NCI-H2107 treated with DMSO at 0.1 percent for 48 hours (cell line): ENCODE data around the gene FMO5.

Experiments used
- DNase-seq: peaks from one replicate; lab custom pipeline; 2025; ENCODE audit not compliant: unreplicated experiment; lab: John Stamatoyannopoulos, UW

FMO5 gene, protein sequence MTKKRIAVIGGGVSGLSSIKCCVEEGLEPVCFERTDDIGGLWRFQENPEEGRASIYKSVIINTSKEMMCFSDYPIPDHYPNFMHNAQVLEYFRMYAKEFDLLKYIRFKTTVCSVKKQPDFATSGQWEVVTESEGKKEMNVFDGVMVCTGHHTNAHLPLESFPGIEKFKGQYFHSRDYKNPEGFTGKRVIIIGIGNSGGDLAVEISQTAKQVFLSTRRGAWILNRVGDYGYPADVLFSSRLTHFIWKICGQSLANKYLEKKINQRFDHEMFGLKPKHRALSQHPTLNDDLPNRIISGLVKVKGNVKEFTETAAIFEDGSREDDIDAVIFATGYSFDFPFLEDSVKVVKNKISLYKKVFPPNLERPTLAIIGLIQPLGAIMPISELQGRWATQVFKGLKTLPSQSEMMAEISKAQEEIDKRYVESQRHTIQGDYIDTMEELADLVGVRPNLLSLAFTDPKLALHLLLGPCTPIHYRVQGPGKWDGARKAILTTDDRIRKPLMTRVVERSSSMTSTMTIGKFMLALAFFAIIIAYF

DNA sequence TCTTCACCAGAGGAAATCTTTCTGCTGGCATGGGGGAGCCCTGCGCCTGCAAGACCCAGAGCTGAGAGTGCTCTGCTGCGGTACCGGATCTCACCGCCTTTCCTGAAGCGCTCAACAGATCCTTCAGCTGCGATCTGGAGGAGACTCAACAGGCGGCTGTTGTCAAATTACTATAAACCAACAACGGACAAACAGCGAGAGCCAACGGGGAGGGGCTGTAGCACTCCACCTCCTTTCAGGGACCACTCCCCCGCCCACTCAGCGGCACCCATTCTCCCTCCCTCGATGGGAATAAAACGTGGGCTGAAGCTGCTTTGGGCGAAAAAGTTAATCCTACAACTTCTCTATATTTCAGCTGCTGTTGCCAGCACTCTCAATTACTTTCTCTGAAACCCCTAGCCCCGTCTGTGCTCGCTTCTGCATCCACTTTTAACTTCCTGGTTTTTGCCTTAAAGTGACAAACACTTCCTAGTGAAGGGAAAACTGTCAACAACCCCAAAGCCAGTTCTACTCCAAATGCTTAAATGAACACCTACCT, at the start of gene FMO5:
TSS of gene FMO5 (minus strand) at position 147 of the 538 bp plus-strand sequence. CDS start 310 bp downstream, outside the sequence.
- DNase-seq, result peak; percentile 53

DNA sequence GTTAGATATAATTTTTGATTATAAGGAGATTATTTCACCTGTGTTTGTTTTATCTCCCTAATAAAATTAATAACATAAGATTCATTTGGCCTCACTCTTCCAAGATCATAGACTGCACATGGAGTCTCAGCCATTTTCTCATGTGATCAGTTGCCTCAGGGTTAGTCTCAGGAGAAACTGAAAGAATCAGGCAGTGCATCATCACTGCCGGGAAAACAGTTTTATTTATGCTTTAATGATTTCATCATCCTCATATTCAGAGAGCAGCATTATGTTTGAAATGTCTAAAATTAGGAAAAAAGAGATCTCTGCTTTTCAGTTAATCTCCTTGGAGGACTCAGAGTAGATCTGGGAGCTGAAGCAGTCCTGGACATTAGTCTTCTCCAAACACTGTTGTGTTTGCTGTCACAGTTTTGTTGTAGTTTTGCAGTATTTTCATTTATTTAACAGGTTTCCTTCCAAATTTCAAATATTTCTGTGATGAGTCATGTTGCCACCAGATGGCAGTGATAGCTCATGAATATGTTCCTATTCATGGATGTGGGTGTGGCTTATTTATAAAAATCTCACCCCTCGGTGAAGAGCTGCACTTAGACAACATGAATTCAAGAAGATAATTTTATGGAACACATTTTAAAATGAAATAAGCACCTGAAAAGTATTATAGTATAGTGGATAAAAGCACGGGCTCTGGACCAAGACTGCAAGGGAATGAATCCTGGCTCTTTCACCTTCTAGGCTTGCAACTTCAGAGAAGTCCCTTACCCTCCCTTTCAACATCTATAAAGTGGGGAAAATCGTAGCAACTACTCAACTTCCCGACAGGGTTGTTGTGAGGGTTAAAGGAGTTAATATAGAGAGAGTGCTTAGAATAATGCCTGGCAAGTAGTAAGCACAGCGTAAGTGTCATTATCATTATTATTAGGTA, 48.5 kb upstream of the FMO5 start:
- DNase-seq, result peak; percentile 25

DNA sequence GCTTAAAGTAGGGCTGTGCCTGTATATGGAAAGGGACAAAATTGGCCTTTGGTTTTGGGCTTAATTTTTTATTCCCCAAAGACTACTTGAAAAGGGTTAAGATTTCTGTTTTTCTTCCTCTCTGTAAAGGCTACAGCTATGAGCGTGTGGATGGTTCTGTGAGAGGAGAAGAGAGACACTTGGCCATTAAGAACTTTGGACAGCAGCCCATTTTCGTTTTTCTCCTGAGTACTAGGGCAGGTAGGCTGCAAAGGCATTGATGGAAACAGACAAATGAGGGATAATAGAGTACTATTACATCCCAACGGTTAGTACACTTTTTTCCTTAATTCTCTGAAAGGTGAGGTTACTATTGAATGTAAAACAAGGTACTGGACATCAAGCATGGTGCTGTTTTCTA, 46.9 kb upstream of the FMO5 start:
- DNase-seq, result no peak

DNA sequence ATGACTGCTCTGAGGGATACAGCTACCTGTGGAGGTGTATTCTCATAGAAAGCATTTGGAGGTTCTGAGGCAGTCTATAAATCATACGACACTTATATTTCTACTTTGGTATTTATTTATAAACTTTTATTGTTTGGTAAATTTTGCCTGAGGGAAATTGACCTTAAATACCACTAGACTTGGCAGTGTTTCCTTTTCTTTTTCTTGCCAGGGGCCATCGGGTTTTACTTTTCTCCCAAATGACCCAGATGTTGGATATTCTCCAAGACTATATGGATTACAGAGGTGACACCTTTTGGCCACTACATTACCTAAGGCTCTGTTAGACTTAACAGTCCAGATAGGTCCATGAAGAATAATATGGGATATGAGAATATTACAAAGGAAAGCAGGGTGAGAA, 45.6 kb upstream of the FMO5 start:
- DNase-seq, result no peak

DNA sequence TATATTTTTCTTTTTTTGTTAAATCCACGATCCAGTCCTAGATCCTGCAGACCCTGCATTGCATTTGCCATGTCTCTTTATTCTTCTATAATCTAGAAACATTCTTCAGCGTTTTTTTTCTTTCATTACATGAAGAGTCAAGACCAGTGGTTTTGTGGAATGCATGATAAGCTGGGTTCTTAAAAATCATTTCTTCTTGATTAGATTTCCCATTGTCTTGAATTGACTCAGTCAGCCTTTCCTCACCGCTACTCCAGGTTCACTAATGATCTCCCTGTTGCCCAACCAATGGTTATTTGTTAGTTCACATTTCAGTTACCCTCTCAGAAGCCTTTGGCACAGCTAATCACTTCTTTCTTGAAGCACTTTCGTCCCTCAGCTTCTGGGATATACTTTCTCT, 42.6 kb upstream of the FMO5 start:
- DNase-seq, result no peak

DNA sequence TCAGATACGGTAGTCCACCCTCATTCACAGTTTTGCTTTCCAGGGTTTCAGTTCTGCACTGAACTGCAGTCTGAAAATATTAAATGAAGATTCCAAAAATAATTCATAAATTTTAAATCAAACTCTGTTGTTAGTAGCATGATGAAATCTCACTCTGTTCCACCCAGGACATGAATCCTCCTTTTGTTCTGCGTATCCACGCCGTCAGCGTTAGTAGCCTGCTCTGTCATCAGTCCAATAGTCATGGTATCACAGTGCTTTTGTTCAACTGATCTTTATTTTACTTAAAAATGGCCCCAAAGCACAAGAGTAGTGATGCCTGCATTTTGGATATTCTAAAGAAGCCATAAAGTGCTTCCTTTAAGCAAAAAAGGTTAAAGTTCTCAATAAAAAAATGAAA, 41.2 kb upstream of the FMO5 start:
- DNase-seq, result no peak

DNA sequence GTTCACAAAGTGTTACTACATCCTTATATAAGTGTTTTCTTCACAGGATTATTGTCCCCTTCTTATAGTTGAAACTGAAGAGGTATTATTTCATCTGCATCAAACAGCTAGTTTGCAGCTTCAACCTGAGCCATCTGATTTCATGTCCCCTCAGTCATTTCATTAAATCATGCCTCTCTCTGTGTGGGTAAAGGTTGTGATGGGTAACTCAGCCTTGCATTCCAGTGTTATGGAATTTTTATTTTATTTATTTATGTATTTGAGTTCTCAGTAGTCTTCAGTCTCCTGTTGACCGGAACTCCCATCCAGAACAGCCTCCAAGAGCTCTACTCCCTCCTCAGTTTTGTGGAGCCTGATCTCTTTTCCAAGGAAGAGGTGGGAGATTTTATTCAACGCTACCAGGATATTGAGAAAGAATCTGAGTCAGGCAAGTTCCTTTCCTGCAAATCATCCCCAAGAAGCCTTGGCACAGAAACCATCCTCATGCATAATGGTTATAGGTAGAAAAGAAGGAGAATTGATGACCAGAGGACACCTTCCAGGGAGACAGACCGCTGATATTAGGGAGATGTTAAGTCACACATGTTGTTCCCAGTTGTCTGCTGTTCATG, 39.1 kb upstream of the FMO5 start:
- DNase-seq, result no peak

DNA sequence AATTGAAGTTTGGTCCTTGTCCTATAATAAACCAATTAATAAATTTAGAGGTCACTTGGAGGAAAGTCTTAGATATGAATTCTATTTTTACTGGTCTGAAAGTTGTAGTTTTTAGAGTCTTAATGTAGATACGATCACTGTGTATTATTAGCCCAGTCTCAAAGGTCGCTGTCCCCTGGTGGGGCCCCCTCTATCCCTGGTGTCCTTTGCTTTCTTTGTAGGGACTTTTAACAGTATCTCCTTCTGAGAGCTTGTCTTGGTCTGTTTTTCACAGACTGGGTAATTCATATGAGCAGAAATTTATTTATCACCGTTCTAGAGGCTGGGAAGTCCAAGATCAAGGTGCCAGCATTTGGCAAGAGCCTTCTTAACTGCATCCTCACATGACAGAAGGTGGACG, 35.8 kb upstream of the FMO5 start:
- DNase-seq, result no peak

DNA sequence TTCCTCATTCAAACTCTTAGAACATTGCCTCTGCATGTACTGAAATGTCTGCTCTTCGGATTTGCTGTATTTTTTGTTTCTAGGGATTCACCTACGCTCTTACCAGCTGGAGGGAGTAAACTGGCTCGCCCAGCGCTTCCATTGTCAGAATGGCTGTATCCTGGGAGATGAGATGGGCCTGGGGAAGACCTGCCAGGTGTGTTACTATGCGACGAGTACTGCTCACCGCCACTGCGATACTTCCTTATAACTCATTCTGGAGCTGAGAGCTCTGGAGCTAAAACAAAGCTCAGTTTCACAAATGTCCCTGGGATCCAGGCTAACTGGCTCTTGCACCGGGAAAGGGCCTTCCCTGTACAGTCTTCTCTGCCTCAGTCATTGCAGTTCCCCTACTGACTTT, 27.4 kb upstream of the FMO5 start:
- DNase-seq, result no peak

DNA sequence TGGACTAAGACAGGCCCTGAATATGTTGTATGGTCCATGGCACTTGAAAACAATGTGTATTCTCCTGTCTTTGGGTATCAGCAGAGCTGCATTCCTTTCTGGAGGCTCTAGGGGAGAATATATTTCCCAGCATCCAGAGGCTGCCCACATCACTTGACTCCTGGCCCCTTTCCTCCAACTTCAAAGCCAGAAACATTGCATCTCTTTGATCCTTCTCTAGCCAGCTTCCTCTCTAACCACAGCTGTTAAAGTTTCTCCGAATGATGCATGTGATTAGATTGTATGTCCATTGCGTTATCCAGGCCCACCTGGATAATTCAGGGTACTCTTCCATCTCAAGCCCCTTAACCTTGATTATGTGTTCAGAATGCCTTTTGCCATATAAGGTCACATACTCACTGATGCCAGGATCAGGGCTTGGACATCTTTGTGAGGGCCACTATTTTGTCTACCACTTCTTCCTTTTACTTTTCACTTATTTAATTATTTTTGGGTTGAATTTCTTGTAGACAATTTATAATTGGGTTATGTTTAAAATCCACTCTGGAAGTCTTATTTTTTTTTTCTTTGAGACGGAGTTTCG, 22.6 kb upstream of the FMO5 start:
- DNase-seq, result no peak

DNA sequence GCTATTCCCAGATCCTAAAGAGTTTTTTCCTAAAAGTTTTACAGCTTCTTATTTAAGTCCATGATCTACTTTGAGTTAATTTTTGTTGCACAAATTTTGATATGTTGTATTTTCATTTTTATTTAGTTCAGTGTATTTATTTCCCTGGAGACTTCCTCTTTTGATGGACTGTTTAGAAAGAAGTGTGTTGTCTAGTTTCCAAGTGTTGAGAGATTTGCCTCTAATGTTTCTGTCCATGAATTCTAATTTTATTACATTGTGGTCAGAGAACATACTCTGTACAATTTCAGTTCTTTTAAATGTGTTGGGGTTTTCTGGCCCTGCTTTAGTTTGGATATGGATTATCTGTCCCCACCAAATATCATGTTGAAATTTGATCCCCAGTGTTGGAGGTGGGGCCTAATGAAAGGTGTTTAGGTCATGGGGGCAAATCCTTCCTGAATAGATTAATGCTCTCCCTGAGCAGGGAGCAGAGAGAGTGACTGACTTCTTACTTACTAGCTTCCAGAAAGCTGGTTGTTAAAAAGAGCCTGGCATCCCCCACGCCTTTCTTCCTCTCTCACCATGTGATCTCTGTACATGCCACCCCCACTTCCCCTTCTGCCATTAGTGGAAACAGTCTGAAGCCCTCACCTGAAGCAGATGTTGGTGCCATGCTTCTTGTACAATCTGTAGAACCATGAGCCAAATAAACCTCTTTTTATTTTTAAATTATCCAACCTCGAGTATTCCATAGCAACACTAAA, 21.9 kb upstream of the FMO5 start:
- DNase-seq, result no peak

DNA sequence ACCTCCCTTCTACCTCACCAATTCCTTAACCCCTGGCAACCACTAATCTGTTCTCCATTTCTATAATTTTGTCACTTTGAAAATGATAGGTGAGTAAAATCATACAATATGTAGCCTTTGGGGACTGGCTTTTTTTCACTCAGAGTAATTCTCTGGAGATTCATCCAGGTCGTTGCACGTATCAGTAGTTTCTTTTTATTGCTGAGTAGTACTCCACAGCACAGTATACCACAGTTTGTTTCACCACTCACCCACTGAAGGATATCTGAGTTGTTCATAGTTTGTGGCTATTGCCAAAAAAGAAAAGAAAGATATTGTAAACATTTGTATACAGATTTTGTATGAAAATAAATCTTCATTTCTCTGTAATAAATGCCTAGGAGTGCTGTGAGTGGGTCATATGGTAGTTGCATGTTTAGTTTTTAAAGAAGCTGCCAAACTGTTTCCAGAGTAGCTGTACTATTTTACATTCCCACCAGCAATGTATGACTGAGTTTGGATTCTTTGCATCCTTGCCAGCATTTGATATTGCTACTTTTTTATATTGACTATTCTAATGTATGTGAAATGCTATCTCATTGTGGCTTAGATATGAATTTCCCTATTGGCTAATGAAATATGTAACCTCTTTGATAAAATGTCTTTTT, 21.0 kb upstream of the FMO5 start:
- no peak for DNase-seq

DNA sequence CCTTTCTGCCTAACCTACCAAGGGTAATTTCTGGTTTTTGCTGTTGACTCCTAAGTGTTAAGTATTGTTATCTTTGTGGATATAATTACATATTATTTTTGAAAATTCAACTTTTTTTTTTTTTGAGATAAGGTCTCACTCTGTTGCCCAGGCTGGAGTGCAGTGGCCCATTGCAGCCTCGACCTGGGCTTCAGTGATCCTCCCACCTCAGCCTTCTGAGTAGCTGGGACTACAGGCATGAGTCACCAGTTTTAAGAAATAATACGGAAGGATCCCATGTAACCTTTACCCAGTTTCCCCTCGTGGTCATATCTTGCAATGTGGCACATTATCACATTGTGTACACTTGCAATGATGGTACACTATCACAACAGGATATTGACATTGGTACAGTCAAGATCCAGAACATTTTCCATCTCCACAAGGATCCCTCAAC, 20.5 kb upstream of the FMO5 start:
- no peak for DNase-seq

DNA sequence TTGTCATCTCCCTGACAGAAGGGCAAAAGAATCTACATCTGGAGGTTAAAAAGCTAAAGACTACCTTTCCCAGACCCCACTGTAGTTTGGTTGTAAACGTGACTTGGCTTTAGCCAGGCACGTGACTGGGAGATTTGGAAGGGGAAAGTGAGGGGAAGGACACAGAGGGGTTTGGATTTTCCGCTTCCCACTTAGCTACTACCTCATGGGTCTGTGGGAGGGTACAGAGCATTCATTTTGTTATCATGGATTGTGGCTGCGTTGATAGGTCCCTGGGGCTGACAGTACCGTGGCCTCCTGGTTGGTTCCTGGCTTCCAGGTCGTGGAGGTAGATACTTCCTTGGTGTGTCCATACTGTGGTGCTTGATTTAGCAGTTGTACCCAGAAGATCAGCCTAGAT, 20.0 kb upstream of the FMO5 start:
- no peak for DNase-seq

DNA sequence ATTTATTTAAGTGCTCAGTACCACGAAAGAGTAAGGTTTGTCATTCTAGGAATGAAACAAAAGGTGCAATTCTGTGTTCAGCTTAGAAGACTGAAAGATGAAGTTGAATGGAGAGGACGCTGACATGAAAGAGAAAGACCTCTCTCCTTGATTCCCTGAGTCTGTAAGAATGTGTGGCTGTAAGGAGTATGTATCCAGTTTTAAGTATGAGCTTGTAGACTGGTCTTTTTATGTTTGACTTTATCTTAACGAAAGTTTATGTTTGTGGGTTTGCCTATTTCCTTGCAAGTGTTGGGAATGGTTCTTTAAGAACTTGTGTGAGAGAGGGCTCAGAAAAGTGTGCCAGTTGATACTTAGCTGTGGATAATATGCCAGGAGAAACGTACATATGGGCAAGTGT, 18.7 kb upstream of the FMO5 start:
- no peak for DNase-seq

DNA sequence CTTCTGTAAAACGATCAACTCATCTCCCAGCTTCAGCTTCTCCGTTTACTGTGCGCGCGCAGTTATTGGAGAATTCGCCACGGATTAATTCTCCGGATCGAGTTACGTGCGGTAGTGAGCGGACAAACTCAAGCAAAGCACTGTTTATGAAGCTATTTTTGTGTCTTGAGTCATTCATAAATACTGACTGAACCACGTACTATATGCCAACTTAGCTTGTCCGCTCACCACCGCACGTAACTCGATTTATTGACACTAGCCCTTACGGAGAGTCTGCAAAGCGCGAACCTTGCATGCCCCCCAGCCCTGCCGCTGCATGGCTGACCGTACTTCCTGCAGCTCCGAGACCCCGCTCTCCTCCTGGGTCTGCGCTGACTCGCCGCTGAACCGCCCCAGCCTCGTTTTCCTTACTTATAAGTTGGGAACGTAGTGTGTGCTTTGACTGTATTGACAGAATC, 18.1 kb upstream of the FMO5 start:
- peak; percentile 70 for DNase-seq

DNA sequence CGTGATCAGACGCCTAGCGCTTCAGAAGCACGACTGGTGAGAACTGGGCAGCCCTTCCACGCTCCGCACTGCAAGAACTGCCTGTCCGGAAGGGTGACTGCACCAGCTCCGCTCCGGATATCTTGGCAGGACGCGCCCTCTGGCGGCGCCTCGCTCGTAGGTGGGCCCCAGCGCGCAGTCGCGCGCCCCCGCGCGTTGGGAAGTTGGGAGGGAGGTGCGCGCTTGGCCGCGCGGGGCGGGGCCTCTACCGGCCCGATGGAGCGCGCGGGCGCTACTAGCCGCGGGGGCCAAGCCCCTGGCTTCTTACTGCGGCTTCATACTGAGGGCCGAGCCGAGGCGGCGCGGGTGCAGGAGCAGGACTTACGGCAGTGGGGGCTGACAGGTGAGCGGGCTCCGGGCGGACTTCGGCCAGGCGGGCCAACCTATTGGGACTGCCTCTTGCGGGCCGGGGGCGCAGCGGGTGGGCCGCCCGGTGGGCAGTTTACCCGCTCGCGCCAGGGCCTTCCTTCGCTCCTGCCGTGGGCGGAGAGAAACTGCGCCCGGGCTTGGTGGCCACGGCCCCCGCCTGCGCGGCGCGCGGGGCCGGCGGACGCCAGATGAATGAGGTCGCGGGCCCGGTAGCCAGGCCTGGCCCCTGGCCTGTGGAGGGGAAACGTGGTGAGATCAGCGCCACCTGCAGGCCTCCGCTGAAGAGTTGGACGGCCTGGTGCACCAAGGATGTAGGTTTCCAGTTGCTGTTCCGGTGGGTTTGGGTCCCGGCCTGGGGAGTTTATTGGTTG, 17.5 kb upstream of the FMO5 start, which contains the start of gene CHD1L:
TSS of gene CHD1L (plus strand) at position 236 of the 779 bp plus-strand sequence. CDS start at position 256, 20 bp downstream.
- DNase-seq, result peak; percentile 87

DNA sequence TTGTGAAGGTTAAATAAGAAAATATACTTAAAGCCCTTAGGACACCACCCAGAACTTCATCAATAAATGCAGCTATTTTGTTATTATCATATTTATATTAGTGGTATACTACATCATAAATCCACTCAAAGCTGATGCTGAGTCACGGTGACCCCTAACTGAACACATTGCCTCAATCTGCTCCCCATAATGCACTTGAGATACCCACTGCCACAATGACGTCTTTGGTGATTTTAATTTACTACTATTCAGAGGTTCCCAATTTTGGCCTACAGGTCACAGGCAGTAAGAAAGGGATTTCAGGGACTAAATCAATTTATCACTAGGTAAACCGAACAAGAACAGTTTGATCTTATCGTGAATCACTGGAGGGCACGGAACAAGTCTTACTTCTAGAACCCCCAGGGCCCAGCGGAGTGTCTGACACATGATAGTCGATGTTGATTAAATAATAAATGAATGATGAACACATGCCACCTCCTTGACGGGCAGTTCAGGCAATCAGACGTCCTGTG, 16.9 kb upstream of the FMO5 start:
- no peak for DNase-seq
